OCI-LY7 (cell line): ENCODE data around the gene NOXA1. TPM values are rescaled to one million over a fixed set of nuclear protein-coding genes. Genes with fewer than 3 reads are reported as not detected.

ENCODE experiments used
- BruUV-seq: library from RNA; stranded (reverse); fragments of 400-500 nt; replicated peaks from 2 replicates; lab custom pipeline; 2021; lab: Mats Ljungman, UMichigan
- CTCF ChIA-PET: fragments of 300-600 bp; sonication (Branson Sonifier 250); formaldehyde crosslinking; loops from one replicate; lab custom pipeline; 2022; ENCODE audit warnings: antibody characterized with exemption; ENCODE audit not compliant: unreplicated experiment; lab: Charles Lee
- POLR2A ChIA-PET: fragments of 300-600 bp; sonication (Branson Sonifier 250); formaldehyde crosslinking; loops from one replicate; lab custom pipeline; 2022; ENCODE audit warnings: antibody characterized with exemption; lab: Charles Lee
- DNase-seq: peaks from one replicate; pipeline ENCODE4 v3.0.0-alpha.2; 2015; ENCODE audit warnings: low spot score
- H2AFZ ChIP-seq: fragments of 200-600 bp; sonication (generic), shearing (Covaris generic); 2 replicates; pipeline ENCODE4 v1.6.1; 2014; ENCODE audit warnings: mild to moderate bottlenecking, antibody characterized with exemption, low read length, moderate library complexity
- H3K27ac ChIP-seq: fragments of 200-600 bp; sonication (generic); 2 replicates; pipeline ENCODE4 v1.5.1; 2014; ENCODE audit warnings: mixed run types, low read depth, mild to moderate bottlenecking, moderate library complexity, low read length, inconsistent platforms; ENCODE audit not compliant: poor library complexity, severe bottlenecking
- H3K36me3 ChIP-seq: fragments of 200-600 bp; sonication (generic); 2 replicates; pipeline ENCODE4 v1.6.1; 2014; ENCODE audit warnings: mild to moderate bottlenecking, antibody characterized with exemption, low read length, moderate library complexity, mixed read lengths; ENCODE audit not compliant: insufficient read depth
- H3K4me1 ChIP-seq: fragments of 200-600 bp; sonication (generic); 2 replicates; pipeline ENCODE4 v1.5.1; 2014; ENCODE audit warnings: mild to moderate bottlenecking, low read length; ENCODE audit not compliant: insufficient read depth, poor library complexity, severe bottlenecking
- H3K4me2 ChIP-seq: fragments of 200-600 bp; sonication (generic); 2 replicates; pipeline ENCODE4 v1.6.1; 2014; ENCODE audit warnings: mild to moderate bottlenecking, low read length
- H3K4me3 ChIP-seq: fragments of 200-600 bp; sonication (generic); 2 replicates; pipeline ENCODE4 v1.5.1; 2014; ENCODE audit warnings: mild to moderate bottlenecking, low read depth, low read length; ENCODE audit not compliant: poor library complexity, severe bottlenecking
- H3K79me2 ChIP-seq: fragments of 200-600 bp; sonication (generic); 2 replicates; pipeline ENCODE4 v1.6.1; 2016; ENCODE audit warnings: low read depth, mild to moderate bottlenecking, low read length, moderate library complexity, mixed read lengths; ENCODE audit not compliant: insufficient read depth
- H3K9me2 ChIP-seq: fragments of 200-600 bp; sonication (generic); 2 replicates; pipeline ENCODE4 v1.6.1; 2016; ENCODE audit warnings: mild to moderate bottlenecking, low read length, mixed read lengths; ENCODE audit not compliant: insufficient read depth
- H3K9me3 ChIP-seq: fragments of 200-600 bp; sonication (generic); 2 replicates; pipeline ENCODE4 v1.6.1; 2014; ENCODE audit warnings: mild to moderate bottlenecking, mixed run types, low read length, mixed read lengths
- H4K20me1 ChIP-seq: fragments of 200-600 bp; sonication (generic); 2 replicates; pipeline ENCODE4 v1.6.1; 2014; ENCODE audit warnings: mild to moderate bottlenecking, antibody characterized with exemption, low read length, moderate library complexity, mixed read lengths; ENCODE audit not compliant: insufficient read depth
- EZH2phosphoT487 ChIP-seq: fragments of 200-600 bp; sonication (generic); IDR thresholded peaks from 2 replicates; pipeline ENCODE4 v1.6.1; 2018; ENCODE audit warnings: low read depth, borderline replicate concordance, mild to moderate bottlenecking, mixed run types, antibody characterized with exemption, low read length, moderate library complexity, mixed read lengths
- intact Hi-C: fragments of 100-400 bp; cut with micrococcal nuclease; formaldehyde crosslinking; loops from one replicate; pipeline ENCODE4 v1.10.0; 2022; ENCODE audit not compliant: unreplicated experiment
- total RNA-seq, 2 experiments: library from RNA; depleted of rRNA in 1 of 2; stranded (reverse); fragments of >200 nt in 1 of 2; shearing (Covaris generic) in 1 of 2; gene quantifications; 2 replicates each; pipeline ENCODE4 v1.2.3, GENCODE V29; 2014 to 2022
- TF ChIP-seq, protein P1 (sequence below): fragments of 200-600 bp; sonication (generic); conservative IDR thresholded peaks from 2 replicates; pipeline ENCODE4 v1.5.1; 2014; ENCODE audit warnings: mild to moderate bottlenecking, antibody characterized with exemption, low read length, moderate library complexity, mixed read lengths

NOXA1 gene
- total RNA-seq, 2 experiments from 2014 or later: not detected

DNA sequence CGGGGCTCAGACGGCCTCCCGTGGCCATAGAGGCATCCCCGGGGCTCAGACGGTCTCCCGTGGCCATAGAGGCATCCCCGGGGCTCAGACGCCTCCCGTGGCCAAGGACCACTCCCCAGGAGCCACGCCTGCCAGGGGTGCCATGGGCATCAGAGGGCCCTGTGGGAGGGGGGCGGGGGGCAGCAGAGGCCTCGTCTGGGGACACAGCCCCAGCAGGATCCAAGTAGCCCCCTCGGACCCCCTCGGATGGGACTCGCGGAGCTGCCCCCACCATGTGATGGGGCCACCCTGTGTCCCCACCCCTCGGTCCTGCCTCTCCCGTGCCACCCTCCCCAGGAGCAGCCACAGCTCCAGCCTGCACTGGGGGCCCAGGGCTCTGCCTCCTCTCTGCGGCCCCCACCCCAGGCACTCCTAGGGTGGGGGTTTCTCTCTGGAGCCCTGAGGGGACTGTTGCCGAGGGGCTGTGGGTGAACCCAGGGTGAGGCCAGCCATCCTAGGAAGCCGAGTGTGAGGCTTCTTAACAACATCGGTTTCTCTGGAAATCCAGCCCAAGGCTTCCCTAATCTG lies 15.5 kb downstream of the NOXA1 start:
- Histone ChIP-seq H3K4me1 (no peaks in the 10 kb centered on the region), H3K9me2 (no peaks in the 10 kb centered on the region), H2AFZ (no peak overlapping the region), H3K79me2 (no peaks in the 10 kb centered on the region), H3K4me3 (no peak overlapping the region), H3K36me3 (no peaks in the 10 kb centered on the region), H3K4me2 (no peak overlapping the region), H4K20me1 (no peaks in the 10 kb centered on the region; the same call in 1 of the 2 replicates), H3K27ac (no peak overlapping the region), H3K9me3 (no peaks in the 10 kb centered on the region)
- no peak for DNase-seq
- intact Hi-C loops: no loop called here
- TF ChIP-seq, protein P1, sequence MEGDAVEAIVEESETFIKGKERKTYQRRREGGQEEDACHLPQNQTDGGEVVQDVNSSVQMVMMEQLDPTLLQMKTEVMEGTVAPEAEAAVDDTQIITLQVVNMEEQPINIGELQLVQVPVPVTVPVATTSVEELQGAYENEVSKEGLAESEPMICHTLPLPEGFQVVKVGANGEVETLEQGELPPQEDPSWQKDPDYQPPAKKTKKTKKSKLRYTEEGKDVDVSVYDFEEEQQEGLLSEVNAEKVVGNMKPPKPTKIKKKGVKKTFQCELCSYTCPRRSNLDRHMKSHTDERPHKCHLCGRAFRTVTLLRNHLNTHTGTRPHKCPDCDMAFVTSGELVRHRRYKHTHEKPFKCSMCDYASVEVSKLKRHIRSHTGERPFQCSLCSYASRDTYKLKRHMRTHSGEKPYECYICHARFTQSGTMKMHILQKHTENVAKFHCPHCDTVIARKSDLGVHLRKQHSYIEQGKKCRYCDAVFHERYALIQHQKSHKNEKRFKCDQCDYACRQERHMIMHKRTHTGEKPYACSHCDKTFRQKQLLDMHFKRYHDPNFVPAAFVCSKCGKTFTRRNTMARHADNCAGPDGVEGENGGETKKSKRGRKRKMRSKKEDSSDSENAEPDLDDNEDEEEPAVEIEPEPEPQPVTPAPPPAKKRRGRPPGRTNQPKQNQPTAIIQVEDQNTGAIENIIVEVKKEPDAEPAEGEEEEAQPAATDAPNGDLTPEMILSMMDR: no peak
- no peak for TF ChIP-seq EZH2phosphoT487
- ChIA-PET POLR2A (no interaction called here), CTCF (no interaction called here)
- BruUV-seq: no TSS peak

DNA sequence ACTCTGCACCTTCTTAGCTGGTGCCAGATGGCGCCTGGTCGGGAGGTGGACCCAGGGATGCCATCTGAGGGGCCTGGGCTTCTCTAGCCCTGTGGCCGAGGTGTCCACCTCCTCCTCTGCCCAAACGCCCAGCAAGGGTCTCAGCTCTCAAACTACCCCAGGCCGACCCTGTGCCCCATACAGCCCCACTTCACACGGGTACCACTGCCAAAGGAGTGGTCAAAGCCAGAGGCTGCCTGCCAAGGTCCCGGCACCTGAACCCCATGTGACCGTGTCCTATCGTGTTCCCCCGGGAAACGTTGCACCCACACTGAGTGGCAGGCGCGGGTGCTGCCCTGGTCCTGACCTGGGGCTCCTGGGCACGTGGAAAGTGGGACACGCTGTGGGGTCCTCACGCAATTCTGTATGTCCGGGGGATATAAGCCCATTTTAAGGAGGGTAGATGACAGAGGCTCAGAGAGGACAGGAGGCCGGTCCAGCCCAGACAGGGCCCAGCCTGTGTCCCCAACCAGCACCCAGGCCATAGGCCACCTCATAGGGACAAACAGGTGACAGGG lies 16.0 kb downstream of the NOXA1 start:
- Histone ChIP-seq H3K4me1 (no peaks in the 10 kb centered on the region), H4K20me1 (no peaks in the 10 kb centered on the region; the same call in 1 of the 2 replicates), H3K4me2 (no peak overlapping the region), H3K9me2 (no peaks in the 10 kb centered on the region), H3K79me2 (no peaks in the 10 kb centered on the region), H3K4me3 (no peak overlapping the region), H3K36me3 (no peaks in the 10 kb centered on the region), H3K27ac (no peak overlapping the region), H3K9me3 (no peaks in the 10 kb centered on the region), H2AFZ (no peak overlapping the region)
- no peak for TF ChIP-seq EZH2phosphoT487
- no TSS peak for BruUV-seq
- CTCF ChIA-PET: interaction anchor here (0.6 kb wide), 1 partner anchor 172 kb away, joined by 3 read pairs; no protein-coding TSS in a partner anchor
- no peak for DNase-seq
- POLR2A ChIA-PET: no interaction called here
- intact Hi-C loops: no loop called here

DNA sequence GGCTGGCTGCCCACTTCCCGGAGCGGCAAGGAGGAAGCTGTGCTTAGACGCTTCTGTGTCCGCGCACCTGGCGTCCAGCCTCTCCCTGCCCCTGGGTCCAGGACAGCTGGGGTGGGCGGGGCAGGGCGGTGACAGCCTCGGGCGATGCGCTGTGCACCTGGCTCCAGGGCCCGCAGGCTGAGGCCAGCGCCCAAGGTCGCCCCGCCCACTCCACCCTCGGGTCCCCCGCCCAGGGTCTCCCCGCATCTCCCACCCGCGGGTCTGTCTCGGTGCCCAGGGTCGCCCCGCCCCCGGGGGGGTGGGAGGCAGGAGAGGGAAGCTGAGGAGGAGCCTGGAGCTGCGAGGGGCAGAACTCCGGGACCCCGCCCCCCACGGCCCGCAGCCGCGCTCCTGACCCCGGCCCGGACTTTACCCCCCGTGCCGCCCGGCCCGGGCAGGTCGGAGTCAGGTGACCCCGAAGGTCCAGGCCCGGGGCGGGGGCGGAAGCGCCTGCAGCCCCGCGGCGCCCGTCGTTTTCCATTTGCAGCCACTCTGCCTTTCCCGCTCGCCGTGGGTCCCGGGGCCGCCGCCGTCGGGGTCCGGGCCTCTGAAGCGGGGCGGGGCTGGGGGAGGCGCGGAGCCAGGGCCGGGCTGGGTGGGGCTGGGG lies 18.2 kb downstream of the NOXA1 start, which contains the start of gene ENTPD8:
TSS of gene ENTPD8 (minus strand) at position 69 of the 646 bp plus-strand sequence. CDS start 3,072 bp downstream, outside the sequence.
- Histone ChIP-seq H3K4me2 (peak within 1 kb of the TSS; percentile 28; the same call in 1 of the 2 replicates), H3K4me3 (no peak within 1 kb of the TSS), H3K27ac (no peak within 1 kb of the TSS), H3K36me3 (no peaks in the 10 kb centered on the region), H3K4me1 (no peaks in the 10 kb centered on the region), H2AFZ (no peak within 1 kb of the TSS), H4K20me1 (no peaks in the 10 kb centered on the region; the same call in 1 of the 2 replicates), H3K9me2 (no peaks in the 10 kb centered on the region), H3K9me3 (no peaks in the 10 kb centered on the region), H3K79me2 (no peaks in the 10 kb centered on the region)
- POLR2A ChIA-PET: no interaction called here
- CTCF ChIA-PET: no interaction called here
- no peak for TF ChIP-seq EZH2phosphoT487
- TF ChIP-seq, protein P1: no peak
- no TSS peak for BruUV-seq
- intact Hi-C loops: no loop called here
- no peak for DNase-seq
